HG03139 (cell line): Measurements from ENCODE around the gene NRXN3.

Experiments
- ATAC-seq: cut with Tn5 transposase; IDR thresholded peaks from one replicate; pipeline ENCODE4 v1.9.1; 2021; ENCODE audit not compliant: unreplicated experiment

The NRXN3 gene

GRCh38 chr14:79585845-79586244, 1415.7 kb downstream of the NRXN3 start:
- ATAC-seq, result no peak

DNA sequence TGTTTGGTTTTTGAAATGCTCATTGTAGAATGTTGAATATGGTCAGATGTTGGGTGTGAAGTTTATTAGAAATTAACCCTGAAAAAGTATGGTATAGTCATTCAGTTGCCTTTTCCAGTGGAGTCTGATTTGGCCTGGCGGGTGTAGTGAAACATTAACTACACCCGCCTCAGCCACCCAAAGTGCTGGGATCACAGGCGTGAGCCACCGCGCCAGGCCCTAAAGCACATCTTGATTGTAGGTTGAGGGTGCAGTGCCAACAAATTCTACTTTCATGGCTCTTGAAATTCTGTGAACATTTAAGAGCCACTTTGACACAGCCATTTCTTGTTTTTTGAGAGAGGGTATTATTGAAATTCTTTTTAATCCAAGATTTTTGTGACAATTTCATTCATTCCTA, 1416.2 kb downstream of the NRXN3 start:
- no peak for ATAC-seq

- ATAC-seq, result no peak
These were observed 1416.9 kb downstream of the NRXN3 start for GRCh38 chr14:79586989-79587598.

GRCh38 chr14:79587875-79588274, 1417.7 kb downstream of the NRXN3 start:
- ATAC-seq, result no peak

- no peak for ATAC-seq
These were observed 1418.2 kb downstream of the NRXN3 start for GRCh38 chr14:79588398-79588797.

DNA sequence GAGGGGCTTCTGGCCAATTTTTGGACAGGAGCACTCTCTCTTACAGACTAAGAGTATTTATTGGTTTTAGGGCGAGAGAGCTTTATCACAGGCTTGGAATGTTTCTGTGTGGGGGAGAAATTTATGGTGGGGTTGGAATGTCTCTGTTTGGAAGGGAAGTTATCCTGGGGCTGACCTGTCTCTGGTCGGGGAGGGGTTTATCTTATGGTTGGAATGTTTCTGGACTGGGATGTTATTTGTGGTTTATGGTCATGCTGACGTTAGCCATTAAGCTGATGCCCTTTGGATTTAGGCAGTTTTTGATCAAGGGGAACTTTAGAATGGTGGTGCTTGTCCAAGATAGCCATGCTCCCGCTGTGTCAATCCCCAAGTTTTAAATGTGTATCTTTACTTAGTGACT, 1426.4 kb downstream of the NRXN3 start:
- ATAC-seq, result no peak

DNA sequence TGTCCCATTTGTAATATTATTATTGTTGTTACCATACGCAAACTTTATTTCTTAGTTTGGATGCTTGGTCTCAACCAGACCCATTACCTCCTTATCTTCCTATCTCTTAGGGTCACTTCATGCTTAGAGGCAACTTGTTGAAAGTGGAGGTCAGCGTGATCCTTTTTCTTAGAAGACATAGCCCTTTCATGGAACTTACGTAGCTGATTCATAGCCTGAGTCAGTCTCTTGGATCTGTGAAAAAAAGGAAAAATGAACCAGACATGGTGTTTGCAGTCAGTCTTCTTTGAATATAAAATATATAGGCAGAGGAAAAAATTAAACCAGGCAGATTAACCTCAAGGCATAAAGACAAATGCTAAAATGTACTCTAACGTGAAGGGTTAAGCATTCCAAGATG, 1427.4 kb downstream of the NRXN3 start:
- no peak for ATAC-seq

GRCh38 chr14:79598339-79598738, 1428.2 kb downstream of the NRXN3 start:
- no peak for ATAC-seq

DNA sequence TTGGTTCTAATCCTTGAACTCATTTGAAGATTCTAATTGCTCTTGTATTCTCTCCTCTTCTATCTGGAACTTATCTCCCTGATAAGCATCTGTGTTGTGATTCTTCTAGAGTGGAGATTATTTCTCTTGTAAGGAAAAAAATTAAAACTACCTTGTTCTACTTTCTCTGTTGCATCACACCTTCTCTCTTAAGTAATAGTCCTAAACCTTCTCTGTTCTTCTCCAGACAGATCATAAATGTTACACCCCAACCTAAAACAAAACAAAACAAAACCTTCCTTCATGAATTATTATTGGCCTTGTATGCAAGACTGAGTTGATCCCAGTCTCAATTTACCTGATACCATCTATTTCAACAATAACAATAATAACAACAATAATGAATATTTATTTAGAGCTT, 1429.1 kb downstream of the NRXN3 start:
- ATAC-seq, result no peak

- no peak for ATAC-seq
These were observed 1430.2 kb downstream of the NRXN3 start for GRCh38 chr14:79600406-79600805.

GRCh38 chr14:79601579-79601978, 1431.4 kb downstream of the NRXN3 start:
- no peak for ATAC-seq

GRCh38 chr14:79602045-79602444, 1431.9 kb downstream of the NRXN3 start:
- no peak for ATAC-seq

GRCh38 chr14:79602742-79603141, 1432.6 kb downstream of the NRXN3 start:
- no peak for ATAC-seq

DNA sequence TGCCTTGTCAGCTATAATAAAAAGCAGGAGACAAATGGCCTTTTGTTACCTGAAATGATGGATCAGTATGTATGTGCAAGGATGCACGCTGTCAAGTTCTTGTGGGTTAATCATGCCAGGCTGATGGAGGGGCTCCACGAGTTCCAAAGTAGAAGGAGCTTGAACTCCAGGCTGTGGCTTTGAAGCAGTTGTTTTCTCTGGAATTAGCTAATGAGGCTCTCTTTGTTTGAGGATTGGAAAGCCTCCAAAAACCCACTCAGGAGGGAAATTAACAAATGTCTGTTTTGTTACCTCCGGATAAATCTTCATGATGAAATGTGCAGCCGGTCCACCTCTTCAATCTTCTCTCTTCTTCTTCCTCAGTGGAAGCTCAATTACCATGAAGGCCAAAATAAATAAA, 1435.7 kb downstream of the NRXN3 start:
- no peak for ATAC-seq

DNA sequence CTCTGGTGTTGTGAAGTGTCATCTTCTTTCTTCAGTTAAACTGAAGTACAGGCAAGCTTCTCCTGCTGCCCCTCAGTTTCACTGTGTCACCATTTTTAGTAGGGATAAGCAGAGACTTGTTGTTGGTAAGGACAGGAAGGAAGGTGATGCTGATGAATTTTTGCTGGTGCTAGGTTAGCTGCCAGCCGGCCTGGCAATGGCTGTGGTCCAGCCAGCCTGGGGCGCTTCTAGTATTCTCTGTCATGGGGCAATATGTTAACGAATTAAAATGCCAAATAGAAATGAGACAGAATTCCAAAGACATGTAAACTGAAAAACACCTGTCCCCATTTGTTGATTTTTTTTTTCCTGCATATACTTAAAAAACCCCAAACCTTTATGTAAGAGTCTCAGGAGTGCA, 1438.3 kb downstream of the NRXN3 start:
- ATAC-seq, result no peak

DNA sequence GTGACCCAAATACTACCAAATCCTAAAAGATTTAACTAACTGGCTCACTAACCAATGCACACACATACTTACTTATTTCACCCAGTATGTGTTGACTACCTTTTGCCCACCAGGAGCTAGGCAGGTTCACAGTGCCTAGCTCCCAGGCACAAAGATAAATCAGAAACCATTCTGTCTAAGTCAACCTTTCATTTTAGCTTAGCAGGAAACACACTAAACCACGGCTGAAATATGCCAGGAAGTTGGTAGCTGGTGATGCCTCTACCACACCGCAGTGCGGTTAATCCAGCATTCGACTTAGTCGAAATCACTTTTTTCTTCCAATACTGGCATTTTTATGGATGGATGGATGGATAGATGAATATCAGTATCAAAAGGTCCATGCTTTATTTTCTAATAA, 1443.5 kb downstream of the NRXN3 start:
- ATAC-seq, result no peak

GRCh38 chr14:79614448-79614847, 1444.3 kb downstream of the NRXN3 start:
- no peak for ATAC-seq

- ATAC-seq, result no peak
These were observed 1456.9 kb downstream of the NRXN3 start for GRCh38 chr14:79627058-79627457.

DNA sequence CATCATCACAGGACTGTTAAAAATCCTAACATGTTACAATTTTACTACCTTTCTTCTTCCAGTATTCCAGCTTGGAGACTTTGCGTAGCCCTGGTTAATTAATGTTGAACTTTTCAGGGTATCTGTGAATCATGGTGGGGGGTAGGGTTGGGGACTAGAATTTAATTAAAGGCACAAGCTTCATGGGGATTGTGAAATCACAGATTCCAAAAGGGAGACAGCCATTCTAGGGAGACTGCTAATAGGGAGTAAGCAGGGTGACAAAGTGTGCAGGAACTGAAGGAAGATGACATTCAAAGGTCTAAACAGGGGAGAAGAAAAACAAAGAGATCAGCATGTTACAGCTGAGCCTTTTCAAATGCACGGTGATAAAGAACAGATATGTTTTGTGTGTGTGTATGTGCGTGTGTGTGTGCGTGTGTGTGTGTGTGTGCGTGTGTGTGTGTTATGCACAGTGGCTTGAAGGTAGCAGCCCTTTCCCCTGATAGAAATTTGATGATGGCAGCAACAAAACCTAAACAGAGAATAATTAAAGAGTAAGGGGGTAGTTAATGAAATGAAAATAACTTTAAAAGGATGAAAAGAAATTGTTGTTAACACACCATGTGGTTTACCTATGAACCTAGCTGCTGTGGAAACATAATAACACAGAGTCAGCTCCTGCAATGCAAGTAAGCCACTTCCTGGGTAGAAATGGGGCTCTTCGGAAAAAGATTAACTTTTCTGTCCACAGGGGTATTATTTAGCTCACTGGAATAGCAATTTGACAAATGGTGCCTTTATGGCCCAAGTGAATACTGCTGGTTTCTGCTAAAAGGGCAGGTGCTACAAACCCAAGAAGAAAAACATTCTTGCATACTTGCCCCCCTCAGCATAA, 1459.5 kb downstream of the NRXN3 start:
- ATAC-seq, result no peak

GRCh38 chr14:79630288-79630960, 1460.3 kb downstream of the NRXN3 start:
- ATAC-seq, result no peak

- ATAC-seq, result no peak
These were observed 1461.1 kb downstream of the NRXN3 start for GRCh38 chr14:79631276-79631675.

DNA sequence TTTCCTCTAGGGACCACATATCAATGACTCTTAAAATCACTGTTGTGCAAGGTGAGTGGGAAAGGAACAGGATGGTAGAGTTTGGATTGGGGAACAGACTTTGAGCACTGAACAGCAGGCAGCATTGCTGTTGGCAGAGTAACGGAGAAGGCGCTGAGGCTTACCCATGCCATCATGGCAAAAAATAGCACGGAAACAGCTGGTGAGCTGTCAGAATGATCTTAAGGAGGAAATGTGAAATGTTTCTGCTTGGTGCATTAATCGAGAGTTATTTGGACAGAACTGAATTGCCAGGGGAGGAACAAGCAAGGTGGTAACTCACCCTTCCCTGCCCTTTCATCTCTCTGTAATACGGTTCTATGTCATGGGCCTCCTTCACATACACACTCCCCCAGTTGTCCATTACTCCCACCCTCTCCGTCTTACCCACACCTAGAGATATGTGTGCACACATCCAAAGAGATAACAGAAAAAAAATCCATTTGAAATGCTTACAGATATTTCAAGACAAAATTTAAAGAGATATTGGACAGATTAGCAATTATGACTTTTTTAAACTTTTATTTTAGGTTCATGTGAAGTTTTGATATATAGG, 1468.6 kb downstream of the NRXN3 start:
- ATAC-seq, result no peak
